CD1c-positive myeloid dendritic cell (primary cell): ENCODE measurements around the gene DCLRE1C.
"Not testable (repeated sequence)": the region's sequence is repeated elsewhere in the genome, so short reads cannot be mapped to it uniquely, and the experiment has no call there.

Experiments used
- DNase-seq: peaks from one replicate; pipeline ENCODE4 v3.0.0-alpha.2; 2016; ENCODE audit errors: extremely low spot score

DCLRE1C gene

DNA sequence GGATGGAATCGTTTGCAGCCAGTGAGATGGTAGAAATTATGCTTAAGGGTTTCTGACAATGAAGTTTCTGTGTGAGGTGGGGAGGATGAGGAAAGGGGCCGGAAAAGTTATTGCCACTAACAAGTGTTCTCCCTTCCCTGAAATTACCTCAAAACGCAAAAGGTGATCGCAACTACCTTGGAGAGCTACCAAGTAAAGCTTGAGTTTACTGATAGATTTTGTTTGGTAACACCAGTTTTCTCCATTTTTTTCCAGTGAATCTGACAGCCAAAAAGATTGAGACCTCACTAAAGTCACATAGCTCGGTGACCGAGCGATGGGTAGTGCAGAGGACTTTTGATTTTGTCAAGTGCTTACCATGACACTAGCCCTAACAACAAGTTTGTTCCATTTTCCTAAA is 73.7 kb downstream of the DCLRE1C start:
- DNase-seq = no peak

DNA sequence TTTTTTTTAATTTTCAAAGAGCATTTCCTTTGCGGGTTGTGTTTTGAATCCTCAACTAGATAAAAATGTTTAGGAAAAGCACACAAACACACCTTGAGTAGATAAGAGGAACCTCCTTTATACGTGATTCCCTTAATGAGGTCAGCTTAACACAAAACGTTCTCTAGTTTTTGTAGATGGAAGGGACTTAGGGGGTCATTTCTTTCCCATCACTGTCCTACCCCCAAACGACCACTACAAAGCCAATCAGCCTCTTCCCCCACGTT is 74.0 kb downstream of the DCLRE1C start:
- DNase-seq = no peak

DNA sequence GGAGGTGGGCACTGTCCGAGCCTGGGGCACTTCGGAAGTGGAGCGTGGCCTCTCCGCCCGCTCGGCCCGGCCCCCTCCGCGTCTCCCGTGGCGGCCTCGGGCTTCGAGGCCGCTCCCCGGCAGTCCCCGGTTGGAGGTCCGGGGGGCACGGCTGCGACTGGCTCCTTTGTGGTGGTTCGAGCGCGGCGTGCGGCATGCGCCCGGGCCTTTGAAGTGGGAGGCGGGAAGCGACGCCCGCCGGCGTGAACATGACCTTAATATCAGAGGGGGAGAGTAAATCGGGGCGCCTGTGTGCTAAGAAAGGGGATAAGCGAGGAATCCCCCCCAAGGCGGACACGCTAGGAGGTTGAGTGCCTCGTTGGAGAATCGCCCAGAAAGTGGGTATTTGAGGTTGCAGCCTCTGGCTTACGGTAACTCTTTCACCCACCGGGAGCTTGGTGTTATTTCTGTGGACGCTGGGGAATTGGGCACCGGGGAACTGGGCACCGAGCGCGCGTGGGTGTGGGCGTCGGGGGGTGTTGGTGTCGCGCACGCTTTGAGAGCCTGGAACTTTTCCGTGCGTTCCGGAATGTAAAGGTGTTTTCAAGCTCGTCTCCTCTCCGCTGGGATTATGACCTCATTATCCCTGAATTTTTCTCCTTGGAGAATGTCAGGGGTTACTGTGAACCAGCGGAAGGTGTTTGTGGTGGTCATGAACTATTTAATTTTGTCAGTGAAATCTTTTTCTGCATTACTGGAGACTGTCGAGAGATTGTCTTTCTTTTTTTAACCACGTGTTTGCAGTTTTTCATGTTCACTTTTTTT is 74.6 kb downstream of the DCLRE1C start:
- peak; percentile 55 for DNase-seq

- peak; percentile 98 for DNase-seq
Observed at GRCh38 chr10:14878266-14879123, 75.4 kb downstream of the DCLRE1C start, which contains the start of gene SUV39H2. SUV39H2 (plus strand) TSS chr10:14878866; CDS start chr10:14878889, 23 bp downstream.

DNA sequence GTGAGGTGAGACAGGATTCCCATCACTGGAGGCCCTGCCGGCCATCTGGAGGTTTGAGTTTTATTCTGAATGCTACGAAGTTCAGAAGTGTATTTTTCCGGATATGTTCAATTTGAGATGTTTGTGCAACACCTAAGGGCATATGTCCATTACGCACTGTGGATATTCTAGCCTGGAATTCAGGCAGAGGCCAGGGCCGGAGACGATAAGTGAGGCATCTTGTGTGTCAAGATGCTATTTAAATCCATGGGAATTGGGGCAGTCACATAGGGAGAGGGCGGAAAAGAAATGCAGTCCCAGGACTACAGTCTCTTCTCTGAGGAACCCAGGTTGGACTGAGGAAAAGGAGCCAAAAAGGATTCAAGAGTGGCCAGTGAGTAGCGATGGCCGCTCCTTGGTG is 77.1 kb downstream of the DCLRE1C start:
- no peak for DNase-seq

DNA sequence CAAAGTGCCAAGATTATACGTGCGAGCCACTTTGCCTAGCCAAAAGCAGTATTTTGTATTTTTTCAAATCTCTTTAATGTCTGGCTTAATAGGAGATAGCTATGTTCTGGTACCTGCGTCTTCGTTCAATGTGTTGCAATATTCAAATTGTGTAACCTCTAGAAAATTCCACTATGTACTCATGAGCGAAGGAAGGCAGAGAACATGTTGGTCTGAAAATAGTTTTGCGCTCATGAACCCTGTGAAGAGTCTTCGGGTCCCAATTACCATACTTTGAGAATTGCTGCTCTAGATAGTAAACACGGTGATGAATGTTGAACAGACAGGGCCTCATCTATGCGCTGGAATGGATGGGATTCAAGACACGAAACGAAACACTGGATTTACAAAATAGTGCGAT is 78.0 kb downstream of the DCLRE1C start:
- DNase-seq = no peak

DNA sequence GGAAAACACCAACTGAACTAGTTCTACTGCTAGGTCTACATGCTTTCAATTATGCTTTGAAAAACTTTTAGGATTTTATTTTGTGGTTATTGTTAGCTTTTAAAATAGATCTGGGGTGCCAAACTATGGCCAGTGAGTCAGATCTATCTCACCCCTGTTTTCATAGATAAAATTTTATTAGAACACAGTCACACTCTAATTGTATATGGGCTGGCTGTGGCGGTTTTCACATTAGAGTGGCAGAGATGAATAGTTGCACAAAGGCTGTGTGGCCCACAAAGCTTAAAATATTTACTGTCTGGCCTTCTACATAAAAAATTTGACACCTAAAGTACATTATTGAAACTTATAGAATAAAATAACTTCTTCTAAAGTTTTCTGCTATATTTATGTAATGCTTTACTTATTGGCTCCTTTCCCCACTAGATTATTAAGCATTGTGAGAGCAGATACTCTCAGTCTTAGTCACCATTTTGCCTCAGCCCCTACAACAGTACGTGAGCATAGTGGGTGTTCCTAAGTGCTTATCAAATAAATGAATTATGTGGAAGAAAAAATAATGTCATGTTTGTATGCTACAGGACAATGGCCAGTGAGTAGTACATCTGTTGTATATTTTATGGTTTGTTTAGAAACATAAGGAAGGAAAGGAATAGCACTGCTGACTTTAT is 80.7 kb downstream of the DCLRE1C start:
- DNase-seq = no peak

DNA sequence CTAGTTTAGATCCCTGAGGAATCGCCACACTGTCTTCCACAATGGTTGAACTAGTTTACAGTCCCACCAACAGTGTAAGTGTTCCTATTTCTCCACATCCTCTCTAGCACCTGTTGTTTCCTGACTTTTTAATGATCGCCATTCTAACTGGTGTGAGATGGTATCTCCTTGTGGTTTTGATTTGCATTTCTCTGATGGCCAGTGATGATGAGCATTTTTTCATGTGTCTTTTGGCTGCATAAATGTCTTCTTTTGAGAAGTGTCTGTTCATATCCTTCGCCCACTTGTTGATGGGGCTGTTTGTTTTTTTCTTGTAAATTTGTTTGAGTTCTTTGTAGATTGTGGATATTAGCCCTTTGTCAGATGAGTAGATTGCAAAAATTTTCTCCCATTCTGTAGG is 89.0 kb downstream of the DCLRE1C start:
- DNase-seq = not testable (repeated sequence)

- DNase-seq = not testable (repeated sequence)
Observed at GRCh38 chr10:14864466-14864865, 89.4 kb downstream of the DCLRE1C start.

DNA sequence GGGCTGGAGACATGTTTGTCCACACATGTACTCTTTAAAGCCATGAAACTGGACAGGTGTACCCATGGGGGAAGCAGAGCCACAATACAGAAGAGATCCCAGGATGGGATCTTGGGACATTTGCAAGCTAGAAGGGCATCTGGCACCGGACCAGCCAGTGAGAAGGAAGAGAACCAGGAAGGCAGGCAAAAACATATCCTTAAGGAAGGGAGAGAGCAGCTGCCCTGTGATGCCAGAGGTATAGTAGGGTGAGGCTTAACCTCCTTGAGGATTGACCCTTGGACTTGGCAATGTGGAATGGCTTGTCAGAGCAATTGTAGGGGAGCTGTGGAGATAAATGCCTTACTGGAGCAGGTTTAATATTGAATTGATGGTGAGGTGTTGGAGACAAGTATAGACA is 93.1 kb downstream of the DCLRE1C start:
- no peak for DNase-seq

- DNase-seq = no peak
Observed at GRCh38 chr10:14859775-14860174, 94.1 kb downstream of the DCLRE1C start.

GRCh38 chr10:14859043-14859442 is 94.9 kb downstream of the DCLRE1C start:
- DNase-seq = no peak

GRCh38 chr10:14858338-14858960 is 95.4 kb downstream of the DCLRE1C start:
- DNase-seq = no peak

GRCh38 chr10:14855453-14855852 is 98.4 kb downstream of the DCLRE1C start:
- no peak for DNase-seq

- no peak for DNase-seq
Observed at GRCh38 chr10:14852236-14852635, 101.7 kb downstream of the DCLRE1C start.
